ENCODE measurements around the gene BMP7. TPM values are rescaled to one million over a fixed set of nuclear protein-coding genes. Genes with fewer than 3 reads are reported as not detected.

The BMP7 gene
- total RNA-seq, 1 experiment from 2014 or later: 7.5 TPM

DNA sequence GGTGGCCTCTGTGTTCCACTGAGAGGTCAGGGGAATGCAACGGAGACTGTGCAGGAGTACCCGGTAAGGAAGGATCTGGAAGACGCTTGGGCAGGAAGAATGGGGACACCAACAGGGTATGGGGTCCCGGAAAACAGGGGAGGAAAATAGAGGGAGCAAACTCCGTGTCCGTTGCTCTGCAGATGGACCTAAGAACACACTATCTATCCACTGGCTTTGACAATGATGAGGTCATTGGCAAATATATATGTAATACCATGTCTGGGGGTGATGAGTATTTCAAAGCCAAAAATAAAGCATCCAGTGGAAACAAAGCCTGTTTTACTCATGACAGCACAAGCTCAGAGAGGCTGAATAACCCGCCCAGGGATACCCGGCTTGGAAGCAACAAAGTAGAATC lies 80.2 kb downstream of the BMP7 start:
- ChIA-PET CTCF (no interaction called here), POLR2A (ENCODE audit: low non-redundant PET) (no interaction called here)

DNA sequence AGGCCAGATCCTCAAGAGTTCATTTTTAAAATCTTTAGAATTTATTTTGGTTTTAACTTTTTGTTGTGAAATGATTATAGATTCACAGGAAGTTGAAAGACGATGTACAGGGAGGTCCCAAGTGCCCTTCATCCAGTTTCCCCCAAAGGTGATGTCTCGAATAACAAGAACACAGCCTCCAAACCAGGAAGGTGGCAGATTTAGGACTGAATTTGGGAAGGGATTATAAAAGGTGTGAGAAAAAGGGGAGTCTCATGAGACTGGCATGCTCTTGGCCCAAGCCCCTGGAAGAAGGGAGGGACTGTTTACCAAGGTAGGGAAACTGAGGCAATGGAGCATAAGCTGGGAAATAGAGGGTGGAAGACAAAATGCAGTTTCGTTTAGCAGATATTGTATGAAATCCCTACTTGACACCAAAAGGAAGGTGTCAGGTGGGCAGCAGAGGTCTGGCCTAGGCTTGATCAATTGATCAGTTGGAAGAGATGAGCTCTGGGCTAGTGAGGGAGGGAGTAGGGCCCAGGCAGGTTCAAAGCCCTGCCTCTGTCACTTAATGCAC lies 81.2 kb downstream of the BMP7 start:
- intact Hi-C loops (cut with micrococcal nuclease; ENCODE audit: unreplicated experiment): no loop called here
- H3K27me3 ChIP-seq (replicated peaks; ENCODE audit: insufficient read depth, low read depth, low read length, poor library complexity): no peaks in the 10 kb centered on the region
- no peaks in the 10 kb centered on the region for H3K4me1 ChIP-seq (ENCODE audit: insufficient read depth, low read length, poor library complexity, severe bottlenecking)
- no peak overlapping the region for H3K4me3 ChIP-seq (ENCODE audit: low read depth, low read length, poor library complexity, severe bottlenecking)
- ChIA-PET POLR2A (ENCODE audit: low non-redundant PET) (no interaction called here), CTCF (no interaction called here)
- no peak for TF ChIP-seq EZH2 (IDR thresholded peaks at IDR 0.05; ENCODE audit: borderline replicate concordance, low read depth, low read length, poor library complexity, severe bottlenecking)
- TF ChIP-seq, protein P1, sequence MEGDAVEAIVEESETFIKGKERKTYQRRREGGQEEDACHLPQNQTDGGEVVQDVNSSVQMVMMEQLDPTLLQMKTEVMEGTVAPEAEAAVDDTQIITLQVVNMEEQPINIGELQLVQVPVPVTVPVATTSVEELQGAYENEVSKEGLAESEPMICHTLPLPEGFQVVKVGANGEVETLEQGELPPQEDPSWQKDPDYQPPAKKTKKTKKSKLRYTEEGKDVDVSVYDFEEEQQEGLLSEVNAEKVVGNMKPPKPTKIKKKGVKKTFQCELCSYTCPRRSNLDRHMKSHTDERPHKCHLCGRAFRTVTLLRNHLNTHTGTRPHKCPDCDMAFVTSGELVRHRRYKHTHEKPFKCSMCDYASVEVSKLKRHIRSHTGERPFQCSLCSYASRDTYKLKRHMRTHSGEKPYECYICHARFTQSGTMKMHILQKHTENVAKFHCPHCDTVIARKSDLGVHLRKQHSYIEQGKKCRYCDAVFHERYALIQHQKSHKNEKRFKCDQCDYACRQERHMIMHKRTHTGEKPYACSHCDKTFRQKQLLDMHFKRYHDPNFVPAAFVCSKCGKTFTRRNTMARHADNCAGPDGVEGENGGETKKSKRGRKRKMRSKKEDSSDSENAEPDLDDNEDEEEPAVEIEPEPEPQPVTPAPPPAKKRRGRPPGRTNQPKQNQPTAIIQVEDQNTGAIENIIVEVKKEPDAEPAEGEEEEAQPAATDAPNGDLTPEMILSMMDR (conservative IDR thresholded peaks at IDR 0.05; ENCODE audit: low read depth, low read length): no peak
- no peaks in the 10 kb centered on the region for H3K36me3 ChIP-seq (ENCODE audit: insufficient read depth, low read length, poor library complexity, severe bottlenecking)
- no peaks in the 10 kb centered on the region for H3K9me3 ChIP-seq (ENCODE audit: low read depth, low read length, poor library complexity, severe bottlenecking)
- no peak for DNase-seq (ENCODE audit: low spot score)
- H3K27ac ChIP-seq (ENCODE audit: low read depth, low read length, poor library complexity, severe bottlenecking): no peak overlapping the region
- no TSS peak for BruUV-seq (replicated peaks)

More for the DNA sequence above, 80.2 kb downstream of the BMP7 start:
- Histone ChIP-seq H3K27me3 (replicated peaks; ENCODE audit: insufficient read depth, low read depth, low read length, poor library complexity) (no peaks in the 10 kb centered on the region), H3K9me3 (ENCODE audit: low read depth, low read length, poor library complexity, severe bottlenecking) (no peaks in the 10 kb centered on the region), H3K27ac (ENCODE audit: low read depth, low read length, poor library complexity, severe bottlenecking) (no peak overlapping the region), H3K4me1 (ENCODE audit: insufficient read depth, low read length, poor library complexity, severe bottlenecking) (no peaks in the 10 kb centered on the region), H3K36me3 (ENCODE audit: insufficient read depth, low read length, poor library complexity, severe bottlenecking) (no peaks in the 10 kb centered on the region), H3K4me3 (ENCODE audit: low read depth, low read length, poor library complexity, severe bottlenecking) (no peak overlapping the region)
- intact Hi-C loops (cut with micrococcal nuclease; ENCODE audit: unreplicated experiment): no loop called here
- BruUV-seq (replicated peaks): no TSS peak
- TF ChIP-seq, protein P1 (conservative IDR thresholded peaks at IDR 0.05; ENCODE audit: low read depth, low read length): no peak
- TF ChIP-seq EZH2 (IDR thresholded peaks at IDR 0.05; ENCODE audit: borderline replicate concordance, low read depth, low read length, poor library complexity, severe bottlenecking): no peak
- no peak for DNase-seq (ENCODE audit: low spot score)

DNA sequence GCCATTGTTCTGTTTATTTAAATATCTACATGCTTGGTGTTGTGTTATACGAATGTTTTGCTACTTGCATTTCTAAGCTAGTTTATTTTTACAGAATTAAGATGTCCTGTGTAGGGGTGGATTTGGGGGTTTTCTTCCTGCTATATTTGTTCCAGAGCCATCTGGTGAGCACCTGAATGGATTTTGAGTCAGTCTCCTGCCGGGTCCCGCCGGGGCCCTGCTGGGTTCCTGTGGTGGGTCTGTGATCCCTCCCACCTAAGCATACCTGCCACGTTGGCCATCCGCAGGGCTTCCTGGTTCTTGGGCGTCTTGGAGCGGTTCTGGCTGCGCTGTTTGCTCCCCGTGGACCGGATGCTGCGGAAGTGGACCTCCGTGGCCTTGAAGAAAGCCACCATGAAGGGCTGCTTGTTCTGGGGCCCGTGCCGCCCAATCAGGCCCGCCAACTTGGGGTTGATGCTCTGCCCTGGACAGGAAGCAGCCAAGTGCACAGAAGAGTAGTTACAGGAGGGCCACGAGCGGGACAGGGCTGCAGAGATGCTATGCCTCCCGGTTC lies 82.9 kb downstream of the BMP7 start:
- H3K9me3 ChIP-seq (ENCODE audit: low read depth, low read length, poor library complexity, severe bottlenecking): no peaks in the 10 kb centered on the region
- BruUV-seq (replicated peaks): no TSS peak
- TF ChIP-seq EZH2 (IDR thresholded peaks at IDR 0.05; ENCODE audit: borderline replicate concordance, low read depth, low read length, poor library complexity, severe bottlenecking): no peak
- TF ChIP-seq, protein P1 (conservative IDR thresholded peaks at IDR 0.05; ENCODE audit: low read depth, low read length): no peak
- H3K4me1 ChIP-seq (ENCODE audit: insufficient read depth, low read length, poor library complexity, severe bottlenecking): no peaks in the 10 kb centered on the region
- DNase-seq (ENCODE audit: low spot score): no peak
- no peaks in the 10 kb centered on the region for H3K27me3 ChIP-seq (replicated peaks; ENCODE audit: insufficient read depth, low read depth, low read length, poor library complexity)
- H3K27ac ChIP-seq (ENCODE audit: low read depth, low read length, poor library complexity, severe bottlenecking): no peak overlapping the region
- intact Hi-C loops (cut with micrococcal nuclease; ENCODE audit: unreplicated experiment): no loop called here
- ChIA-PET CTCF (no interaction called here), POLR2A (ENCODE audit: low non-redundant PET) (no interaction called here)
- no peak overlapping the region for H3K4me3 ChIP-seq (ENCODE audit: low read depth, low read length, poor library complexity, severe bottlenecking)
- H3K36me3 ChIP-seq (ENCODE audit: insufficient read depth, low read length, poor library complexity, severe bottlenecking): no peaks in the 10 kb centered on the region

Measured in A673 (cell line).